GOT3 (cell line): ENCODE data around the gene MILR1.
"Not testable (repeated sequence)": the region's sequence is repeated elsewhere in the genome, so short reads cannot be mapped to it uniquely, and the experiment has no call there.

ENCODE experiments used
- DNase-seq: peaks from one replicate; lab custom pipeline; 2025; ENCODE audit warnings: mixed read lengths; lab: John Stamatoyannopoulos, UW

Gene MILR1

DNA sequence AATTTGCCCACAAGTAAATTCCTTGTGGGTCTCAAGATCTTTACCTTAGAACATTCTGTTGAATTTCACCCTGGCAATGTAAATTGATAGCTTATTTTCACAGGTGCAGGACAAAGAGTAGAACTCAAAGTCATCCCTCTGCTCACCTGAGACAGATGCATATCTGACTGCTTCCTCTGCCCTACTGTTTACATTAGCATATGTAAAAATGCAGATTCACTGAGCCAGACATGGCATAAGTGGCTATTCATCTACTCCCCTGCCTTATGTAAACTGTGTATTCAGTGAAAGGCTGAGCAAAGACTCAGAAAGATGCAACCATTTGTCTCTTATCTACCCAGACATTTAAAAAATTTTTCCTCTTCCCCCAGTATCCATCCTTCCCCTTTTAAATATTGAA is 22.3 kb upstream of the MILR1 start:
- DNase-seq: no peak

DNA sequence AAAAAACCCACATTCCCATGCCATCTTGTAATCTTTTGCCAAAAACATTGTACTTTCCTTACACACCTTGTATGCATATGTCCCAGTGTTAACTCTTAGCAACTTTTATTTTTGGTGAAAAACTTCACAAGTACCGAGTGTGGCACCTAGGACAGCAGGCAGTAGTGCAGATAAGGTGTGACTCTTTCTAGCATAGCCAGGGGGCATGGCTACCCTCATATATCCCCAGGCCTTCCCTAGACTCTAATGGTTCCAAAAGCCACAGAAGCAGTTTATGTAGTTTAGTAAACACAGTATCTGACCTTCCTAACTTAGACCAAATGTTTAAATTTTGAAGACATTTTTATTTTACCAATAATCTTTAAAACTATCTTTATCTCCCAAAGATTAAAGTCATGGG is 20.5 kb upstream of the MILR1 start:
- no peak for DNase-seq

DNA sequence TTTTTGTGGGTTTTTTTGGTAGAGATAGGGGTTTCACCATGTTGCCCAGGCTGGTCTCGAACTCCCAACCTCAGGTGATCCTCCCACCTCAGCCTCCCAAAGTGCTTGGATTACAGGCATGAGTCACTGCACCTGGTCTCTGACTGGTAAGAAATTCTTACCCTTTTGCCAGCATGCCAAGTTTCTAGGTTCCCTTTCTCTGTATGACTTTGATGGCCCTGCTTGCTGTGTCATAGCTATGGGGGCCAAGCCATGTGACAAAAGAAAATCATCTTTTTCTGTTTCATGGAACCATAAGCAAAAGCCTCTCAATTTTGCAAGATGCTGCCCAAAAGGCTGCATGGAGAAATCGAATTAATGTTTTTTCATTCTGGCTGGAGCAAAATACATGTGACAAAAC is 18.9 kb upstream of the MILR1 start:
- not testable (repeated sequence) for DNase-seq

DNA sequence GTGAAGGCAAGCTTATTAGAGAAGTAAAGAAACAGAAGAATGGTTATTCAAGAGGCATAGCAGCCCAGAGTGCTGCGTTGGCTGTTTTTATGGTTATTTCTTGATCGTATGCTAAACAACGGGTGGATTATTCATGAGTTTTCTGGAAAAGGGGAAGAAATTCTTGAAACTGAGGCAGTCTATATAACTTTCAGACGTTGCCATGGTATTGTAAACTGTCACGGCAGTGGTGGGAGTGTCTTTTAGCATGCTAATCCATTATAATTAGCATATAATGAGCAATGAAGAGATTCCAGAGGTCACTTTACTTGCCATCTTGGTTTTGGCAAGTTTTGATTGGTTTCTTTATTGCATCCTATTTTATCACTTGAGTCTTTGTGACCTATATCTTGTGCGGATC is 17.4 kb upstream of the MILR1 start:
- no peak for DNase-seq

DNA sequence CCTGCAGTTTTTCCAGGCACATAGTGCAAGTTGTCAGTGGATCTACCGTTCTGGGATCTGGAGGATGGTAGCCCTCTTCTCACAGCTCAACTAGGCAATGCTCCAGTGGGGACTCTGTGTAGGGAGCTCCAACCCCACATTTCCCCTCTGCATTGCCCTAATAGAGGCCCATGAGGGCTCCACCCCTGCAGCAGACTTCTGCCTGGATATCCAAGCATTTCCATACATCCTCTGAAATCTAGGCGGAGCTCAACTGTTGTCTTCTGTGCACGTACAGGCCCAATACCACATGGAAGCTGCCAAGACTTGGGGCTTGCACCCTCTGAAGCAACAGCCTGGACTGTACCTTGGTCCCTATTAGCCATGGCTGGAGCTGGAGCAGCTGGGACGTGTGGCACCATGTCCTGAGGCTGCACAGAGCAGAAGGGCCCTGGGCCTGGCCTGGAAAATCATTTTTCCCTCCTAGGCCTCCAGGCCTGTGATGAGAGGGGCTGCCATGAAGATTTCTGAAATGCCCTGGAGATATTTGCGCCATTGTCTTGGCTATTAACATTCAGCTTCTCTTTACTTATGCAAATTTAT is 10.9 kb upstream of the MILR1 start:
- DNase-seq: no peak

DNA sequence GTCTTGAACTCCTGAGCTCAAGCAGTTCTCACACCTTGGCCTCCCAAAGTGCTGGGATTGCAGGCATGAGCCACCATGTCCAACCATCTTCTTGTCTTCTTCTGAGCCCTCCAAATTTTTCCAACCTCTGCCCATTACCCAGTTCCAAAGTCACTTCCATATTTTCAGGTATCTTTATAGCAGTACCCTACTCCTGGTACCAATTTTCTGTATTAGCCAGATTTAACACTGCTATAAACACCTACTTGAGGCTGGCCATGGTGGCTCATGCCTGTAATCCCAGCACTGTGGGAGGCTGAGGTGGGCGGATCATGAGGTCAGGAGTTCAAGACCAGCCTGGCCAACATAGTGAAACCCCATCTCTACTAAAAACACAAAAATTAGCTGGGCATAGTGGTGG is 9.4 kb upstream of the MILR1 start:
- DNase-seq: not testable (repeated sequence)

DNA sequence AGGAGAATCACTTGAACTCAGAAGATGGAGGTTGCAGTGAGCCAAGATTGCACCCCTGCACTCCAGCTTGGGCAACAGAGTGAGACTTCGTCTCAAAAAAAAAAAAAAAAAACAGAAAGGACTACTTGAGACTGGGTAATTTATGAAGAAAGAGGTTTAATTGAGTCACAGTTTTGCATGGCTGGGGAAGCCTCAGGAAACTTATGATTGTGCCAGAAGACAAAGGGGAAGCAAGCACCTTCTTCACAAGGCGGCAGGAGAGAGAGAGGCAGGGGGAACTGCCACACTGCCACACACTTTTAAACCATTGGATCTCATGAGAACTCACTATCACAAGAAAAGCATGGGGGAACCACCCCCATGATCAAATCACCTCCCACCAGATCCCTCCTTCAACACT is 9.0 kb upstream of the MILR1 start:
- no peak for DNase-seq

DNA sequence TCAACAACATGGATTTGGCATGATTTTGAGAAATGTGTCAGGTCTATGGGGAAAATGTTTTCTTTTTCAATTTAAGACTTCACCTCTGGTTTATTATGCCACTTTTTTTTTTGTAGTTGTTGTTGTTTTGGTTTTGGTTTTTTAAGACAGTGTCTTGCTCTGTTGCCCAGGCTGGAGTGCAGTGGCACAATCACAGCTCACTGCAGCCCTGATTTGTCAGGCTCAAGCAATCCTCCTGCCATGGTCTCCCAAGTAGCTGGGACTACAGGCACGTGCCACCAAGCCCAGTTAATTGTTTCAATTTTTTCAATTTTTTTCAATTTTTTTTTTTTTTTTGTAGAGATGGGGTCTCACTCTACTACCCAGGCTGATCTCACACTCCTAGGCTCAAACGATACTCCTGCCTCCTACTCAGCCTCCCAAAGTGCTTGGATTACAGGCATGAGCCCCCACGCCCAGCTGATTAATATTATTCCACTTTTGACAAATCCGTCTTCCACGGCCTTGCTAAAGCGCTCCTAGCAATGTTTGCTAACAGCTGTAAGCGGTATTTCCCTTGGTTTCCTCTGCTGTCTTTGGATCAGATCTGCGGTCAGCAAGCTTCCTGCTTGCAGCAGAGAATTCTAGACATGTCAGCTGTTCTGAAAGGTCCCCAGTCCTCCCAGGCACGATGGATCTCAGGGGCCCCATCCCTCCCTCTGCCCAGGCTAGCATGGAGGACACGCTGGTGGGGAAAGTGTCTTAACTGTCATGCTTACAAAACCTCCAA is 7.0 kb upstream of the MILR1 start:
- no peak for DNase-seq

DNA sequence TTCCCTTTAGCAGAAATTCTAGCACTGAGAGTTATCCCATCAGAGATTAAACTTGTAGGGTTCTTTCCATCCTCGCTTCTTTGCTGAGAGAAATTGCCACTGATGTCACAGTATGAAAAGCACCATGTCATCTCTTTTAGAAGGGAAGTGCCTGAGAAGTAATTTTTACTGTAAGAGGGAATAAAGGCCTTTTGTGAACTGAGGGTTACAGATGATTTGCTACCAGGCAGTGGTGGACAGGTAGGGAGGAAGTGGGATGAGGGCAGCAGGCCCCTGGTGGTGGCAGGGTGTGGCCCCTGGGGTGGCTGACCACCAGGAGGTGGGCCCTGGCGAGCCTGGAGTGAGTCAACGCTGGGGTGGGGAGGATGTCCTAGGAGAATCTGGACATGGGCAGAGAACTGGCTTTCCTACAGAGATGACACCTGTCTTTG is 6.4 kb upstream of the MILR1 start:
- no peak for DNase-seq

DNA sequence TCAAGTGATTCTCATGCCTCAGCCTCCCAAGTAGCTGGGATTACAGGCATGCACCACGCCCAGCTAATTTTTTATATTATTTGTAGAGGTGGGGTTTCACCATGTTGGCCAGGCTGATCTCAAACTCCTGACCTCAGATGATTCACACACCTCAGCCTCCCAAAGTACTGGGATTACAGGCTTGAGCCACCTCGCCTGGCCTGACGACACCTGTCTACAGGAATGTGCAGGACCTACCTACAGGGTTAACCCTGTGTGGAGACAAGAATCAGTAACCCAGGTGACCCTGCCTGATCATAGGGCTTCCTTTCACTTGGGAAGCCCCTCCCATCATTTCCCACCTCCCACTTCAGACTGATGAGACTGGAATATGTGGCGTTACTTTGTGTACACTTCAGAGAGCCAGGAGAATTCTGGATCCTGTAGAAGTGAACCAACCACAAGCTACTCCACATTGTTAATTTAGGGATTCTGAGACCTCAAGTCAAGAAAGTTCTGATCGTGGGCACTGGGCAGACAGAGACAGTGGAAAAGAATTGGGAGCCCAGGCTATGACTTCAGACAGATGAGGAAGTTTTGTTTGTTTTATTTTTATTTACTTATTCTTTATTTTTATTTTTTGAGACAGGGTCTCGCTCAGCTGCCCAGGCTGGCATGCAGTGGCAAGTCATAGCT is 5.7 kb upstream of the MILR1 start:
- no peak for DNase-seq

DNA sequence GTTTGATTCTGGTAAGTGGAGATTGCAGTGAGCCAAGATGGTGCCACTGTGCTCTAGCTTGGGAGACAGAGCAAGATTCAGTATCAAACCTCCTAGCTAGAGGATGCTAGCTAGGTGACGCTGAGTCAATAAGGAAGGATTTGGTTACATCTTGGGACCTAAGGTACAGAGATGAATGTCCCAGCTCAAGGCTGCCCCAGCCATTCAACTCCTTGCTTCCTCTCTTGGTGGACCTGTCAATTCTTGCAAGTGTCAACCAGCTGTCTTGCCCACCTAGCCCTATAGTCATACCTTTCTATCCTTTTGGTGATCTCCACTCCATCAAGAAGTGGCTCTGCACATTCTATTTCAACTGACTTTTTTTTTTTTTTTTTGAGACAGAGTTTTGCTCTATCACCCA is 1.4 kb upstream of the MILR1 start:
- DNase-seq: no peak

DNA sequence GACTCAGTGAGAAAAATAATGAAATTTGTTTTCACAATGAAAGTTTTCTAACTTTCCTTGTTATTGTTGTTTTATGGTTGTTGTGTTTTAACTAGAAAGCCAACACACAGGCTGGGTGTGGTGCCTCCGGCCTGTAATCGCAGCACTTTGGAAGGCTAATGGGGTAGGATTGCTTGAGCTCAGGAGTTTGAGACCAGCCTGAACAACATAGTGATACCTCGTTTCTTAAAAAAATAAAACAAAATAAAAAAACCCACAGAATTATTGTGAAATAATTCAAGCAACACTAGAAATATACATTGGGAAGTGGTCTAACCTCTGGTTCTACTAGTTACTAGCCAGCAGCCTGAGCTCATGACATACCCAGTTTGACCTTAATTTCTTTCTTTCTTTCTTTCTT is 630 bp downstream of the MILR1 start:
- no peak for DNase-seq

DNA sequence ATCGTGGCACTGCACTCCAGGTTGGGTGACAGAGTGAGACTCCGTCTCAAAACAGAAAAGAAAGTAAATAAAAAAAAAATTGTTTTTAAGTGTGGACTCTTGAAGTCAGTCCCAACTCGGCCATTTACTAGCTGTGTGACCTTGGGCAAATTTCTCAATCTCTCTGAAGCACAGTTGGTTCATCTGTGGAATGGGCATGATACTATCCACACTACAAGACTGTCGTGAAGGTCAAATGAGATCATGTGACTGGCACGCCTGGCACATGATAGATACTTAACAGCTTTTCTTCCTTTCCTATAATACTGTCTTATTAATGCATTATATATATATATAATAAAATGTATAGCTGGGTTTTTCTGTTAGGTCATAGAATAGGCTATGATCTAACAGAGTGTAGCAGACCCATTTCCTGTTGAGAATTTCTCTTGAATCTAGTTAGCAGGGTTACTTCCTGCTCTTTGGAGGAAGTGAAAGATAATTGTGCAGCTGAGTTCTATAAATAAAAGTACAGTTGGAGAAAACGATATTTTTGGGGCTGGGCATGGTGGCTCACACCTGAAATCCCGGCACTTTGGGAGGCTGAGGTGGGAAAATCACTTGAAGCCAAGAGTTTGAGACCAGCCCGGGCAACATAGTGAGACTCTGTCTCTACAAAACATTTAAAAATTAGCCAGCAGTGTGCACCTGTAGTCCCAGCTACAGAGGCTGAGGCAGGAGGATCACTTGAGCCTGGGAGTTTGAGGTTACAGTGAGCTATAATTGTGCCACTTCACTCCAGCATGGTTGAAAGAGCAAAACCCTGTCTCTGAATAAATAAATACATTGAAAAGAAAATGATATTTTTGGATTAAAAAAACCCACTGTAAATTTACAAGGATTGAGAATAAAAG is 7.3 kb downstream of the MILR1 start:
- DNase-seq: no peak

DNA sequence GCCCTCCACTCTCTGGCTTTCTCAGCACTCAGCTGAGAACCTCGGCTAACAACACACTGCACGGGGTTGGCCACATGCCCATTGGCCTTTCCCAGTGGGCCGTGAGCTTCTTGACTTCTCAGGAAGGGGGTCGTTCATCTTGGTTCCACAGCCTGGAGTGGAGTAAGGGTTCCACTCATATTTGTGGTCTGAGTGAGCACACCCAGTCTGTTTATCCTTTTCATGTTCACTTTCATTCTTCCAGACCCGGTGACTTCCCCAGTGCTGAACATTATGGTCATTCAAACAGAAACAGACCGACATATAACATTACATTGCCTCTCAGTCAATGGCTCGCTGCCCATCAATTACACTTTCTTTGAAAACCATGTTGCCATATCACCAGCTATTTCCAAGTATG is 8.2 kb downstream of the MILR1 start:
- DNase-seq: no peak

DNA sequence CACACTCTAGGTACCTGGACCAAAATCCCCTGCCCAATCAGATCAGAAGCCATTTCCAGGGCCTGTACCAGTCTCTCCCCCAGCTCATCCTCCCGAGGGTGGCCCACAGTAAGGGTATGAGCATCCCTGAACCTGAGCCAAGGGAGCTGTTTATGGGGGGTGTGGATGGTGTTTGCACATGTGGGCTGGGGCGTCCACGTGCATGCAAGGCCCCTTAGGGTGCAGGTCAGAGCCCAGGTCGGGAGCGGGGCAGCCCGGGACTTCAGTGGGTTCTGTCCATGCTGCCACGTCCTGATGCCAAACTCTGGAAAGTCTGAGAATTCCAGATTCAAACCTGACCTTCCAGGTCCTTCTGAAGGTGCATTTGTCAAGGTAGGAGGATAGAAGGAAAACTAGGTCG is 9.8 kb downstream of the MILR1 start:
- DNase-seq: no peak

DNA sequence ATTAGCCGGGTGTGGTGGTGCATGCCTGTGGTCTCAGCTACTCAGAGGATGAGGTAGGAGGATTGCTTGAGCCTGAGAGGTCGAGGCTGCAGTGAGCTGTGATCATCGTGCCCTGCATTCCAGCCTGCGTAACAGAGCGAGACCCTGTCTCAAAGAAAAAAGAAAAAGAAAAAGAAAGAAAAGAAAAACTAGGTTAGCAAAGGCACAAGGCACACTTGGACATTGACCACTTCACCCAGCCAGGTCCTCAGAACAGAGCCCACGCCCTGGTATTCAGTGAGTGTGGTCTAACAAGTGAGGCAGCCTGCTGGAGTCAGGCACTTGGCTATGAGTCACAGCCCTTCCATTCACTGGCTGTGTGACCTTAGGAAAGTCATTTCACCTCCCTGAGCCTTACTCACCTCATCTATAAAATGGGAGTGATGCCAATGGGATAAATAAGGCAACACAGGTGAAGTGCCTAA is 10.4 kb downstream of the MILR1 start:
- DNase-seq: no peak

DNA sequence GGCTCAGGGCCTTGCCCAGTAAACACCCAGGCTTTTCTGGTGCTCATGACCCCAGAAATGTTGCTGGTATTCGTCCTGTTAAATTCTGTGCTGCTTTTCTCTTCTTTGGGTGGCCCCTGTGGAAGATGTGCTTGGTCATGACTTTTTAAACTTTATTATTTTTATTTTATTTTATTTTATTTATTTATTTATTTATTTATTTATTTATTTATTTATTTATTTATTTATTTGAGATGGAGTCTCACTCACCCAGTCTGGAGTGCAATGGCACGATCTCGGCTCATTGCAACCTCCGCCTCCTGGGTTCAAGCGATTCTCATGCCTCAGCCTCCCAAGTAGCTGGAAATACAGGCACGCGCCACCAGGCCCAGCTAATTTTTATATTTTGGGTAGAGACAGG is 10.9 kb downstream of the MILR1 start:
- DNase-seq: not testable (repeated sequence)

DNA sequence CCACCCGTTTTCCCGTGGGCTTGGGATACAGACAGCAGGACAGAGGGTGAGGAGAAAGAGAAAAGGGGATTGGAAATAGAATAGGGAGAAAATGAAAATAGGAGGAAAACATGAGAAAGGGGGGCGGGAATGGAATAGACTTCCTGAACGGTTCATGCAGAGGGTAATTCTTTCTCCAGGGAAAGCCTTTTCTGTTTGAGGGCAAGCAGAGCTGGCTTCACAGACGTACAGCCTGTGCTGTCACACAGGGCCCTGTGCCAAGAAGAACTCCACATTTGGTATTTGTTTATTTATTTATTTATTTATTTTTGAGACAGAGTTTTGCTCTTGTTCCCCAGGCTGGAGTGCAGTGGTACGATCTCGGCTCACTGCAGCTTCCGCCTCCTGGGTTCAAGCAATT is 12.0 kb downstream of the MILR1 start:
- DNase-seq: no peak

DNA sequence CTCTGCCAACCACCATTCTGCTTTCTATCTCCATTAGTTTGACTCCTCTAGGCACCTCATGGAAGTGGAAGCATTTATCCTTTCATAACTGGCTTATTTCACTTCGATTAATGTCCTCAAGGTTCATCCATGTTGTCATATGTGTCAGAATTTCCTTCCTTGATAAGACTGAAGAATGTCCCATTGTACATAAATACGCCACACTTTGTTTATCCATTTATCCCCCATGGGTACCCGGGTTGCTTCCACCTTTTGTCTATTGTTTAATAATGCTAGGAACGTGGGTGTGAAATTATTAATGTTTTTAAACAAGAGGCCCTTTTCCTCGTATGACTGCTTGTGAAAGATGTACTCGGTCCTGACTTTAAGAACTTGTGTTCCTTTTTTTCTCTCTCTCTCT is 12.9 kb downstream of the MILR1 start:
- no peak for DNase-seq

DNA sequence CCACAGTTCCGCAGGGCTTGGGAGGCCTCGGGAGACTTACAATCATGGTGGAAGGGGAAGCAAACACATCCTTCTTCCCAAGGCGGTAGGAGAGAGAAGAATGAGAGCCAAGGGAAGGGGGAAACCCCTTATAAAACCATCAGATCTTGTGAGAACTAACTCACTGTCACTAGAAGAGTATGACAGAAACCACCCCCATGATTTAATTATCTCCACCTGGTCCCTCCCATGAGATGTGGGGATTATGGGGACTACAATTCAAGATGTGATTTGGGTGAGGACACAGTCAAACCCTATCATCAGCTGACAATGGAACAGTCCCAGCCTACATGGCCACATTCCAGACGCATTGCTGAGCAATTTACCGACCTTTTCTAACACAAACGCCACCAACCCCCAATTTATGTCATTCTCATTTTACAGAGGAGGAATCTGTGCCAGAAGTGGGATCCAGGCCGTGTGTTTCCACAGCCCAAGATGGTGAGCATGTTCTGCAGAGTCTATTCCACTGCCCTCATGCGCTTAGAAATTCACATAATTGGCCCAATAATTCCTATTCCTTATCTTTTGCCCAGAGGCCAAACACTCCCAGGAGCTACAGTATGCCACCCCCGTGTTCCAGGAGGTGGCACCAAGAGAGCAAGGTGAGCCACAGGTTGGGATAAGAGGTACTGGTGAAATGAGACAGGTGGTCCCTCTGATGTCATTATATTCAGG is 17.3 kb downstream of the MILR1 start:
- no peak for DNase-seq

DNA sequence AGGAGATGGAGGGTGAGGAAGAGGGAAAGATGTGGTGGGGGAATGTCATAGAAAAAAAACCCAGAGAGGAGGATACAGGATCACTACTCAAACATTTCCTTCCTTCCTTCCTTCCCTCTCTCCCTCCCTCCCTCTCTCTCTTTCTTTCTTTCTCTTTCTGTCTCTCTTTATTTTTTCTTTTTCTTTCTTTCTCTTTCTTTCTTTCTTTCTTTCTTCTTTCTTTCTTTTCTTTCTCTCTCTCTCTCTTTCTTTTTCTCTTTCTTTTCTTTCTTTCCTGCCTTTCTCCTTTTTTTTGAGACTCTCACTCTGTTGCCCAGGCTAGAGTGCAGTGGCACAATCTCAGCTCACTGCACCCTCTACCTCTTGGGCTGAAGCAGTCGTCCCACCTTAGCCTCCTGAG is 17.9 kb downstream of the MILR1 start:
- DNase-seq: not testable (repeated sequence)

DNA sequence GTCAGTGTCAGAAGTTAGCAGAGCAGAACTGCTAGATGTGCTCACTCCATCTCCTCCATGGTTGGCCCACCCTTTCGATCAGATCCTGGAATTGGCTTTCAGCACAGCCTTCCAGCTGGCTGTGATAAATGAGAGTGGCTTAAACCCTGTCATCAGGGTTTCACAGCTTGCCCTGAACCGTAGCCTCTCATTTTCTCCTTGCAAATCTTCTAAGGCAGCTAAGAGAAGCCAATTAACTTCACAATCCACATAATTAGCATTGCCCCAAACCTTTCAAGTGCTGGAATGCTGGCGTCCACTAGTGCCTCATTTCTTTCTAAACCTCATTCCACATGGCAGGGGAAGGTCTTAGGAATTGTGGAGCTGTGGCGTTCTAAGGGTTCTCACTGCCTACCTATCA is 21.7 kb downstream of the MILR1 start:
- no peak for DNase-seq
